Vagina (tissue), 2 donors: ENCODE data around the gene SACM1L.
A peak's percentile ranks its signal among the peaks of the same experiment; 100 is the strongest.

Experiments used
- CTCF ChIP-seq, 3 experiments: fragments of 450-650 bp in 2 of 3; fragments of 200-600 bp in 1 of 3; sonication (generic) in 1 of 3; IDR thresholded peaks; one replicate each; pipeline ENCODE4 v1.5.1; 2017 to 2019; ENCODE audit warnings: antibody characterized with exemption in 3 of 3, mild to moderate bottlenecking in 2 of 3, moderate library complexity in 2 of 3
- POLR2A ChIP-seq, 2 donors: fragments of 450-650 bp; IDR thresholded peaks; one replicate each; pipeline ENCODE4 v1.6.1; 2017; ENCODE audit warnings: antibody characterized with exemption in 2 of 2, mild to moderate bottlenecking in 2 of 2, moderate library complexity in 2 of 2

- TF ChIP-seq CTCF (IDR thresholded peaks at IDR 0.05) (peak in 1 of 3 experiments; percentile 39), POLR2A (IDR thresholded peaks at IDR 0.05) (no peak)
Measured at GRCh38 chr3:45688194-45688881, 858 bp upstream of the SACM1L start.
